IMR-90 (cell line): ENCODE measurements around the gene GABRR3. TPM values are rescaled to one million over a fixed set of nuclear protein-coding genes. Genes with fewer than 3 reads are reported as not detected.

Experiments used
- ATAC-seq: fragments of 200-7000 bp; cut with Tn5 transposase; 2 replicates; pipeline ENCODE4 v1.9.1; 2020; ENCODE audit warnings: low read depth, mild to moderate bottlenecking, moderate library complexity
- BruUV-seq: library from RNA; stranded (reverse); fragments of 400-500 nt; replicated peaks from 2 replicates; lab custom pipeline; 2021; lab: Mats Ljungman, UMichigan
- CTCF ChIA-PET: fragments of 300-600 bp; formaldehyde crosslinking; extraction: SDS; loops from one replicate; lab custom pipeline; 2021; ENCODE audit warnings: antibody characterized with exemption; lab: Yijun Ruan, JAX
- POLR2A ChIA-PET: fragments of 300-600 bp; sonication (Branson Sonifier 250); formaldehyde crosslinking; loops from one replicate; lab custom pipeline; 2022; ENCODE audit warnings: antibody characterized with exemption; ENCODE audit not compliant: unreplicated experiment; lab: Charles Lee
- DNase-seq: peaks from one replicate; pipeline ENCODE4 v3.0.0; 2013
- H2AFZ ChIP-seq: replicated peaks from 2 replicates; pipeline ENCODE3; 2013; ENCODE audit warnings: low read length, mild to moderate bottlenecking; ENCODE audit not compliant: poor library complexity
- H2AK5ac ChIP-seq: 2 replicates; pipeline ENCODE4 v1.6.1; 2013; ENCODE audit warnings: low read depth, low read length, inconsistent platforms
- H2AK9ac ChIP-seq: replicated peaks from 2 replicates; pipeline ENCODE3; 2013; ENCODE audit warnings: mild to moderate bottlenecking, low read depth, low read length, moderate library complexity; ENCODE audit not compliant: poor library complexity
- H2BK120ac ChIP-seq: 2 replicates; pipeline ENCODE4 v1.6.1; 2013; ENCODE audit warnings: low read depth, low read length, inconsistent platforms
- H2BK15ac ChIP-seq: 3 replicates; pipeline ENCODE4 v1.6.1; 2013; ENCODE audit warnings: low read depth, low read length, inconsistent platforms
- H2BK20ac ChIP-seq: 2 replicates; pipeline ENCODE4 v1.6.1; 2013; ENCODE audit warnings: low read depth, mild to moderate bottlenecking, inconsistent platforms, low read length, moderate library complexity
- H2BK5ac ChIP-seq: 2 replicates; pipeline ENCODE4 v1.6.1; 2013; ENCODE audit warnings: mild to moderate bottlenecking, low read depth, low read length, inconsistent platforms; ENCODE audit not compliant: poor library complexity, severe bottlenecking
- H3K14ac ChIP-seq: replicated peaks from 2 replicates; pipeline ENCODE4 v1.6.1; 2013; ENCODE audit warnings: low read depth, low read length, inconsistent platforms
- H3K18ac ChIP-seq: 2 replicates; pipeline ENCODE4 v1.6.1; 2013; ENCODE audit warnings: low read depth, low read length, control low read depth
- H3K23ac ChIP-seq: 2 replicates; pipeline ENCODE4 v1.6.1; 2013; ENCODE audit warnings: low read depth, low read length, inconsistent platforms
- H3K27ac ChIP-seq: 2 replicates; pipeline ENCODE4 v1.5.1; 2013; ENCODE audit warnings: mild to moderate bottlenecking, control low read depth, low read length; ENCODE audit not compliant: insufficient read depth
- H3K27me3 ChIP-seq: 2 replicates; pipeline ENCODE4 v1.6.1; 2013; ENCODE audit warnings: low read length; ENCODE audit not compliant: control insufficient read depth, insufficient read depth
- H3K36me3 ChIP-seq: 2 replicates; pipeline ENCODE4 v1.6.1; 2013; ENCODE audit warnings: low read length, mixed read lengths; ENCODE audit not compliant: control insufficient read depth, insufficient read depth
- H3K4ac ChIP-seq: 2 replicates; pipeline ENCODE4 v1.6.1; 2013; ENCODE audit warnings: low read depth, low read length, inconsistent platforms
- H3K4me1 ChIP-seq: 2 replicates; pipeline ENCODE4 v1.6.1; 2013; ENCODE audit warnings: low read length, mixed read lengths; ENCODE audit not compliant: control insufficient read depth, insufficient read depth
- H3K4me2 ChIP-seq: 2 replicates; pipeline ENCODE4 v1.6.1; 2013; ENCODE audit warnings: low read depth, mild to moderate bottlenecking, control low read depth, low read length, moderate library complexity
- H3K4me3 ChIP-seq: 2 replicates; pipeline ENCODE4 v1.5.1; 2013; ENCODE audit warnings: low read depth, mild to moderate bottlenecking, control low read depth, low read length, moderate library complexity; ENCODE audit not compliant: insufficient read depth
- H3K56ac ChIP-seq: 2 replicates; pipeline ENCODE4 v1.6.1; 2013; ENCODE audit warnings: low read length, inconsistent platforms; ENCODE audit not compliant: insufficient read depth; ENCODE audit errors: extremely low read depth
- H3K79me1 ChIP-seq, 2 experiments: 2 replicates each; pipeline ENCODE4 v1.6.1; 2013; ENCODE audit warnings: low read length in 2 of 2, inconsistent platforms in 1 of 2, low read depth in 1 of 2
- H3K9ac ChIP-seq: 2 replicates; pipeline ENCODE4 v1.6.1; 2013; ENCODE audit warnings: low read depth, low read length, control low read depth
- H3K9me1 ChIP-seq: 2 replicates; pipeline ENCODE4 v1.6.1; 2013; ENCODE audit warnings: low read length, inconsistent platforms; ENCODE audit not compliant: insufficient read depth
- H3K9me3 ChIP-seq: 2 replicates; pipeline ENCODE4 v1.6.1; 2013; ENCODE audit warnings: low read length; ENCODE audit not compliant: control insufficient read depth, insufficient read depth
- H4K20me1 ChIP-seq: 2 replicates; pipeline ENCODE4 v1.6.1; 2013; ENCODE audit warnings: low read length, inconsistent platforms; ENCODE audit not compliant: insufficient read depth
- H4K5ac ChIP-seq: 2 replicates; pipeline ENCODE4 v1.6.1; 2013; ENCODE audit warnings: mild to moderate bottlenecking, low read depth, low read length, control low read depth
- H4K8ac ChIP-seq, 2 experiments: 2 replicates each; pipeline ENCODE4 v1.6.1; 2013; ENCODE audit warnings: low read depth in 2 of 2, low read length in 2 of 2, control low read depth in 1 of 2, inconsistent platforms in 1 of 2
- H4K91ac ChIP-seq: 2 replicates; pipeline ENCODE4 v1.6.1; 2013; ENCODE audit warnings: low read depth, low read length, inconsistent platforms; ENCODE audit not compliant: insufficient read depth
- BHLHE40 ChIP-seq: fragments of 150-350 bp; IDR thresholded peaks from 2 replicates; pipeline ENCODE4 v1.6.1; 2016; ENCODE audit warnings: mild to moderate bottlenecking, low read depth, low read length
- CEBPB ChIP-seq: IDR thresholded peaks from 2 replicates; pipeline ENCODE4 v1.6.1; 2012; ENCODE audit warnings: low read depth, low read length, improper control_type of control experiment
- CHD1 ChIP-seq: IDR thresholded peaks from 2 replicates; pipeline ENCODE4 v1.6.1; 2012; ENCODE audit warnings: low read depth, low read length, improper control_type of control experiment
- CTCF ChIP-seq: conservative IDR thresholded peaks from 2 replicates; pipeline ENCODE4 v1.5.1; 2012; ENCODE audit warnings: mild to moderate bottlenecking, low read depth, low read length, improper control_type of control experiment
- ELK1 ChIP-seq: fragments of 150-350 bp; IDR thresholded peaks from 2 replicates; pipeline ENCODE4 v1.6.1; 2016; ENCODE audit warnings: low read depth, mild to moderate bottlenecking, low read length, moderate library complexity, borderline replicate concordance
- FOS ChIP-seq: fragments of 150-350 bp; IDR thresholded peaks from 2 replicates; pipeline ENCODE4 v1.6.1; 2016; ENCODE audit warnings: low read depth, low read length
- MAFK ChIP-seq: IDR thresholded peaks from 2 replicates; pipeline ENCODE4 v1.6.1; 2012; ENCODE audit warnings: low read depth, low read length, improper control_type of control experiment
- MAZ ChIP-seq: IDR thresholded peaks from 2 replicates; pipeline ENCODE4 v1.6.1; 2012; ENCODE audit warnings: low read depth, mild to moderate bottlenecking, low read length, improper control_type of control experiment, moderate library complexity, borderline replicate concordance
- MXI1 ChIP-seq: IDR thresholded peaks from 2 replicates; pipeline ENCODE4 v1.6.1; 2012; ENCODE audit warnings: low read depth, mild to moderate bottlenecking, low read length, moderate library complexity, borderline replicate concordance
- NFE2L2 ChIP-seq: fragments of 150-350 bp; IDR thresholded peaks from 2 replicates; pipeline ENCODE4 v1.6.1; 2016; ENCODE audit warnings: low read depth, mild to moderate bottlenecking, low read length
- POLR2A ChIP-seq: IDR thresholded peaks from 2 replicates; pipeline ENCODE4 v1.6.1; 2012; ENCODE audit warnings: mild to moderate bottlenecking, low read depth, low read length
- RAD21 ChIP-seq: IDR thresholded peaks from 2 replicates; pipeline ENCODE4 v1.6.1; 2012; ENCODE audit warnings: low read length, improper control_type of control experiment
- RCOR1 ChIP-seq: IDR thresholded peaks from 2 replicates; pipeline ENCODE4 v1.6.1; 2012; ENCODE audit warnings: mild to moderate bottlenecking, low read length, improper control_type of control experiment; ENCODE audit not compliant: insufficient replicate concordance
- RFX5 ChIP-seq: IDR thresholded peaks from 2 replicates; pipeline ENCODE4 v1.8.0; 2012; ENCODE audit warnings: low read depth, mild to moderate bottlenecking, low read length, moderate library complexity
- SMC3 ChIP-seq: fragments of 150-350 bp; IDR thresholded peaks from 2 replicates; pipeline ENCODE4 v1.6.1; 2016; ENCODE audit warnings: low read depth, mild to moderate bottlenecking, antibody characterized with exemption, low read length, moderate library complexity
- USF2 ChIP-seq: fragments of 150-350 bp; IDR thresholded peaks from 2 replicates; pipeline ENCODE4 v1.6.1; 2017; ENCODE audit warnings: mild to moderate bottlenecking, antibody characterized with exemption, low read length, low read depth
- WGBS, 2 experiments: methylation state at CpG; one replicate each; pipeline versions ENCODE4 v1.1.5 to v1.1.7; 2013; ENCODE audit warnings: missing lambda C conversion rate in 2 of 2; ENCODE audit not compliant: insufficient read length in 1 of 2; ENCODE audit errors: extremely low coverage in 2 of 2; 5-methylcytosine and 5-hydroxymethylcytosine counted together
- dilution Hi-C: fragments of 300-500 bp; cut with HindIII; formaldehyde crosslinking; loops from one replicate; pipeline ENCODE4 v1.14.3; 2018; ENCODE audit warnings: low sequenced_read_pairs; ENCODE audit not compliant: unreplicated experiment
- in situ Hi-C: fragments of 300-500 bp; cut with MboI; formaldehyde crosslinking; loops from 3 replicates; pipeline ENCODE4 v1.14.3; 2019; ENCODE audit warnings: low sequenced_read_pairs, inconsistent platforms, mixed read lengths
- intact Hi-C: fragments of 100-400 bp; cut with micrococcal nuclease; formaldehyde crosslinking; loops from 2 replicates; pipeline ENCODE4 v1.10.0; 2022
- polyA plus RNA-seq, 3 experiments: library from polyadenylated mRNA; depleted of rRNA; stranded (reverse); fragments of >200 nt; gene quantifications; 2 replicates each; pipeline ENCODE4 v1.2.3, GENCODE V29; 2012; ENCODE audit warnings: low replicate concordance in 1 of 3
- total RNA-seq: library from RNA; depleted of rRNA; stranded (reverse); fragments of >200 nt; gene quantifications from 2 replicates; pipeline ENCODE4 v1.2.3, GENCODE V29; 2012

The GABRR3 gene
- total and polyA plus RNA-seq, 2 of the 4 experiments (the other 2 are of a cell fraction): not detected

GRCh38 chr3:97987306-97987705 lies 47.8 kb downstream of the GABRR3 start:
- Histone ChIP-seq H3K23ac (no peak overlapping the region), H2BK20ac (no peak overlapping the region), H2AFZ (no peak overlapping the region), H2AK5ac (no peak overlapping the region), H2AK9ac (no peak overlapping the region), H3K4ac (no peak overlapping the region), H3K4me2 (no peak overlapping the region), H2BK5ac (no peak overlapping the region), H3K14ac (no peak overlapping the region), H2BK15ac (no peak overlapping the region), H3K79me1 (no peaks in the 10 kb centered on the region), H3K18ac (no peak overlapping the region), H3K4me3 (no peak overlapping the region), H3K27ac (no peak overlapping the region), H3K9me1 (no peaks in the 10 kb centered on the region), H4K20me1 (no peaks in the 10 kb centered on the region), H2BK120ac (no peak overlapping the region), H4K5ac (no peak overlapping the region), H3K9me3 (no peaks in the 10 kb centered on the region), H3K36me3 (no peaks in the 10 kb centered on the region), H4K8ac (no peak overlapping the region), H3K27me3 (no peaks in the 10 kb centered on the region), H3K4me1 (no peaks in the 10 kb centered on the region; the same call in 1 of the 2 replicates), H3K56ac (no peak overlapping the region), H3K9ac (no peak overlapping the region), H4K91ac (no peak overlapping the region)
- intact Hi-C loops (no loop called here), dilution Hi-C loops (no loop called here), in situ Hi-C loops (no loop called here)
- CTCF ChIA-PET: interaction anchor here (1.7 kb wide), 1 partner anchor 36 kb away, joined by 5 read pairs; no protein-coding TSS in a partner anchor
- BruUV-seq: no TSS peak
- no CpG with 5 or more reads among the region's 2 CpGs for WGBS, 2 experiments
- no peak for TF ChIP-seq CEBPB
- no peak for TF ChIP-seq NFE2L2
- TF ChIP-seq POLR2A: no peak
- no peak for TF ChIP-seq BHLHE40
- no peak for TF ChIP-seq USF2
- no peak for TF ChIP-seq CHD1
- no peak for TF ChIP-seq RAD21
- no peak for TF ChIP-seq MXI1
- no peak for TF ChIP-seq CTCF
- TF ChIP-seq ELK1: no peak
- TF ChIP-seq RCOR1: no peak
- TF ChIP-seq MAFK: no peak
- no peak for TF ChIP-seq SMC3
- TF ChIP-seq RFX5: no peak
- no peak for TF ChIP-seq FOS
- no peak for TF ChIP-seq MAZ
- DNase-seq (no peak), ATAC-seq (no peak)
- POLR2A ChIA-PET: no interaction called here
